HTR-8/SVneo (cell line): ENCODE measurements around the gene WNT5B.

Source experiments
- DNase-seq: peaks from one replicate; pipeline ENCODE4 v3.0.0; 2011; ENCODE audit warnings: low spot score, mixed read lengths; ENCODE audit not compliant: insufficient read length
- FAIRE-seq: peaks from 2 replicates; lab custom pipeline; 2011; peaks lifted over from hg19 to GRCh38; lab: Jason Lieb, UNC

The WNT5B gene

GRCh38 chr12:1628666-1629337 is at the start of gene WNT5B:
Gene WNT5B, plus strand, starts transcription at chr12:1629231. Its CDS starts 2,124 bp downstream, at chr12:1631355.
- FAIRE-seq (peak; percentile 70), DNase-seq (no peak)

GRCh38 chr12:1579651-1580435 is 49.2 kb upstream of the WNT5B start:
- no peak for FAIRE-seq
- DNase-seq, result no peak

- FAIRE-seq (no peak), DNase-seq (no peak)
These were observed 48.5 kb upstream of the WNT5B start for GRCh38 chr12:1580526-1580925.

GRCh38 chr12:1581973-1582708 is 46.9 kb upstream of the WNT5B start:
- no peak for FAIRE-seq

GRCh38 chr12:1582709-1583050 is 46.4 kb upstream of the WNT5B start:
- FAIRE-seq, result no peak
- DNase-seq, result no peak

More at GRCh38 chr12:1581973-1582708, 46.9 kb upstream of the WNT5B start:
- DNase-seq, result no peak

GRCh38 chr12:1583421-1584078 is 45.5 kb upstream of the WNT5B start:
- peak; percentile 97 for FAIRE-seq
- DNase-seq, result peak; percentile 96

- FAIRE-seq, result no peak
- no peak for DNase-seq
These were observed 44.7 kb upstream of the WNT5B start for GRCh38 chr12:1584326-1584725.

- DNase-seq (no peak), FAIRE-seq (no peak)
These were observed 41.0 kb upstream of the WNT5B start for GRCh38 chr12:1587927-1588574.

- FAIRE-seq, result no peak
- no peak for DNase-seq
These were observed 40.5 kb upstream of the WNT5B start for GRCh38 chr12:1588575-1588947.

- peak; percentile 72 for FAIRE-seq
- no peak for DNase-seq
These were observed 38.6 kb upstream of the WNT5B start for GRCh38 chr12:1590221-1590979.

- DNase-seq (peak; percentile 64), FAIRE-seq (no peak)
These were observed 38.0 kb upstream of the WNT5B start for GRCh38 chr12:1591034-1591433.

- FAIRE-seq, result no peak
- no peak for DNase-seq
These were observed 37.5 kb upstream of the WNT5B start for GRCh38 chr12:1591543-1591942.

- DNase-seq (peak; percentile 64), FAIRE-seq (peak; percentile 97)
These were observed 36.4 kb upstream of the WNT5B start for GRCh38 chr12:1592444-1593173.

GRCh38 chr12:1593174-1594005 is 35.6 kb upstream of the WNT5B start:
- FAIRE-seq (peak; percentile 81), DNase-seq (peak; percentile 53)

- DNase-seq (no peak), FAIRE-seq (no peak)
These were observed 35.1 kb upstream of the WNT5B start for GRCh38 chr12:1594006-1594260.

GRCh38 chr12:1594261-1595025 is 34.6 kb upstream of the WNT5B start, which contains the start of gene FBXL14:
Gene FBXL14, minus strand, starts transcription at chr12:1594581. Its CDS starts 515 bp downstream, at chr12:1594066.
- peak; percentile 83 for FAIRE-seq
- peak; percentile 93 for DNase-seq

- DNase-seq, result no peak
- peak; percentile 36 for FAIRE-seq
These were observed 33.9 kb upstream of the WNT5B start for GRCh38 chr12:1595026-1595561.
